GM18951 (cell line): ENCODE measurements around the gene RCOR1.

Experiments
- POLR2A ChIP-seq: IDR thresholded peaks from 4 replicates; pipeline ENCODE4 v1.6.1; 2011; ENCODE audit warnings: mild to moderate bottlenecking; ENCODE audit not compliant: insufficient read length, insufficient read depth; ENCODE audit errors: extremely low read depth
- in situ Hi-C: fragments of 300-500 bp; cut with MboI; formaldehyde crosslinking; loops from one replicate; pipeline ENCODE4 v1.12.0; 2022; ENCODE audit warnings: low sequenced_read_pairs, mixed read lengths, inconsistent platforms; ENCODE audit not compliant: unreplicated experiment

Gene RCOR1

GRCh38 chr14:102672410-102672960 is 80.0 kb downstream of the RCOR1 start:
- no peak for TF ChIP-seq POLR2A
- in situ Hi-C loops = no loop called here

- TF ChIP-seq POLR2A = no peak
- in situ Hi-C loops = no loop called here
Observed at GRCh38 chr14:102675396-102675795, 82.9 kb downstream of the RCOR1 start.

- no peak for TF ChIP-seq POLR2A
- in situ Hi-C loops = no loop called here
Observed at GRCh38 chr14:102678394-102678793, 85.9 kb downstream of the RCOR1 start.

GRCh38 chr14:102683399-102684297 is 91.2 kb downstream of the RCOR1 start:
- TF ChIP-seq POLR2A = no peak
- in situ Hi-C loops = no loop called here

DNA sequence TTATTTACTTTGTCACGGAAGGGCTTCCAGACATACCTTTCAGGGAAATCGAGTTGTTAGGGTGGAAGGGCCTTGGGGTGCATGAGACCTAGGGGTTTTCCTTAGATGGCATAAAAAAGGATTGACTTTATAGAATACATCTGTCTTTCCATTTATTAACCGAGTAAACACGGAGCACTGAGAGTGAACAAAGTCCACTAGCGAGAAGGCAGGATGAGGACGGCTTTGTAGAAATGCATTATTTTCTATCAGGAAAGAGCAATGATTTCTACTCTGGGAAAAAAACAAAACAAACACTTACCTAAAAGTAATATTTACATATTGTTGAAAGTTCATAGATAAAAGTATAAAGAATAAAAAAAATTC is 91.8 kb downstream of the RCOR1 start:
- in situ Hi-C loops = no loop called here
- TF ChIP-seq POLR2A = no peak

- in situ Hi-C loops = loop anchor here (5.0 kb wide), 1 partner anchor 176 kb away; no protein-coding TSS in a partner anchor
- TF ChIP-seq POLR2A = no peak
Observed at GRCh38 chr14:102686196-102686801, 93.8 kb downstream of the RCOR1 start.

DNA sequence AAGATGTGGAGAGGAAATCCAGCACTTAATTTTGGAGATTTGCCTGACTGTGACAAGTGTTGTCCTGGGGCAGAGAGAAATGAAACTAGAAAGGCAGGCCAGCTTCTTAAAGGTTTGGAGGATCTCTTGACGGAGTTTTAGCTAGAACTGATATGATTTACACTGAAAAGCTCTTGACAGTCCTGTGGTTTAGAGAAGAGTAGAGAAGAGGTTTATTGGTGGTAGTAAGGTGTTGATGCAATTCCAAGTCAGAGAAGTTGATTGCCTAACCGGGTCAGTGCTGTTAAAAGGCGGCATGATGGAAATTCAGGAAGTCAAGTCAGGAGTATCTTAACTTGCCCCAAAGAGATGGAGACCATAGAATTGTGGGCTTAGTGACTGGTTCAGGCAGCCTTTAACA is 95.8 kb downstream of the RCOR1 start:
- no peak for TF ChIP-seq POLR2A
- in situ Hi-C loops = loop anchor here (5.0 kb wide), 1 partner anchor 174 kb away; no protein-coding TSS in a partner anchor

GRCh38 chr14:102690509-102691286 is 98.2 kb downstream of the RCOR1 start:
- no peak for TF ChIP-seq POLR2A
- in situ Hi-C loops = loop anchor here (10.0 kb wide), 1 partner anchor 374 kb away; no protein-coding TSS in a partner anchor

- TF ChIP-seq POLR2A = no peak
- in situ Hi-C loops = loop anchor here (10.0 kb wide), 1 partner anchor 373 kb away; no protein-coding TSS in a partner anchor
Observed at GRCh38 chr14:102691763-102692162, 99.3 kb downstream of the RCOR1 start.

- in situ Hi-C loops = loop anchor here (10.0 kb wide), 1 partner anchor 372 kb away; no protein-coding TSS in a partner anchor
Observed at GRCh38 chr14:102692334-102692733, 99.9 kb downstream of the RCOR1 start.

DNA sequence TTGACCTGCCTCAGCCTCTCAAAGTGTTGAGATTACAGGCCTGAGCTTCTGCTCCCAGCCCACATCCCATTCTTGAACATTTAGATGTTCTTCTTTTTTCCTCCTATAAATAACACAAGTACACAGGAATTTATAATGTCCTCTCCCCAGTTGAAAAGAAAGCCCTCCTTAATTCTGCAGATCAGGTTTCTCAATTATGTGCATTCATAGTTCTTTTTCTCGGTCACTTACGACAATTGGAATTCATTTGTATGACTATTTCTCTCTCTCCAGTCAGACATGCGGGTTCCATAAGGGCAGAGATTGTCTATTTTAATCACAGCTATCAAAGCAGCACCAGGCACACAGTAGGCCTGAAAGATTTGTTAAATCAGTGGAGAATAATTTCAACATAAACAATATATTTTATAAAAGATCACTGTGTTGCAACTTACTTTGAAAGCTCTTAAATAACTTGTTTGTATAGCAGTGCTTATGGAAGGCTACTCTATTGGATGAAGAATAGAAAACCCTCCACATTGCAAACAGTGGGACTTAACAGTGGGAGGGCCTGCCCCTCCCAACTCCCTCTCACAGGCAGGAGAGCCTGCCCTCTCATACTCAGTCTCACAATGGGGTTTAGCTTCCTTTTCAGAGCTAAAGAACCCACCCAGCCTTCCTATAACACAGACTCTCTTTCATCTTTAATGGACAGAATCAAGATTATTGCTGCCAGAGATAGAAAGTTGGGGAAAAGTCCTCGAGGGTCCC is 100.7 kb downstream of the RCOR1 start:
- in situ Hi-C loops = loop anchor here (10.0 kb wide), 1 partner anchor 372 kb away; no protein-coding TSS in a partner anchor
- no peak for TF ChIP-seq POLR2A

More at GRCh38 chr14:102692334-102692733, 99.9 kb downstream of the RCOR1 start:
- no peak for TF ChIP-seq POLR2A
